SW 1271 (cell line): ENCODE measurements around the gene FAM171A2.

ENCODE experiments used
- DNase-seq, 2 experiments: peaks; one replicate each; lab custom pipeline; 2025; lab: John Stamatoyannopoulos, UW

FAM171A2 gene

DNA sequence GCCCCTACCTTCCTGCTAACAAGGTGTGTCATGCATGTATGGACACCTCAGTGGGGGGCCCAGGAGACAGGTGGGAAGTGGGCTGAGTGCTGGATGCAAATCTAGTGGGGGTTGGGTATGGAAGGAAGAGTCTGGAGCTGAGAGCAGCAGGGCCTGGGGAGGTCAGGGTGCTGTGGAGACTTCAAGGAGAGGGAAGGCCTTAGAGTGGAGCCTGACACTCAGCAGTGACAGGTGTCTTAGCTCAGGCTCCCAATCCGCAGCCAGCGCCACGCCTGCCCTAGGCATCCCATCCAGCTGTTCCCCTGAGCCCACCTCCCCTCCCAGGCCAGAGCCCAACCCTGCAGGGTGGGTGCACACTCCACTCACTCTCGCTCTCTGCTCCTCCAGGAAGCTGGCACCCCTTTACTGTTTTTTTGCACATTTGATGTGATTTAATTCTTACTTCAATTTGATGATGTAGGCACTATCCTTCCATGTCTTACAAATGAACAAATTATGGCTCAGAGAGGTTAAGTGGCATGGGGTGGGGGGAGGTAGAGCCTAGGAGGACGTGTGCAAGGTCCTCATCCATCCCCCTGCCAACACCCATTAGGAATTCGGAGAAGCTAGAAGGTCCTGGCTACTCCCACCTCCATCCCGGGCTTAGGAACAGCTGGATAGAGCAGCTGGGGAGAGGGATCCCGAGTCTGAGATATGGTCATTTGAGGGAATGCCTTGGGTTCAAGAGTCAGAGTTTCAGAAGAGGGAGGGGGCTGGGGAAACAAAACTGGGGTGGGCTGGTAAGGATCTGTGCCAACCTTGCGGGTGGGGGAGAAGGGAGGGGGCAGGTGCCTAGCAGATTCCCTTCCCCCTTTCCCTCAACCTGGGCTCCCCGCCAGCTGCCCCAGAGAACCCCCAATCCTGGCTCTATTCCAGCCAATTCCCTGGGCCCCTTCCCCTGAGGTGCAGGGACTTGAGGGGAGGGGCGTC lies 2.1 kb downstream of the FAM171A2 start:
- no peak for DNase-seq

DNA sequence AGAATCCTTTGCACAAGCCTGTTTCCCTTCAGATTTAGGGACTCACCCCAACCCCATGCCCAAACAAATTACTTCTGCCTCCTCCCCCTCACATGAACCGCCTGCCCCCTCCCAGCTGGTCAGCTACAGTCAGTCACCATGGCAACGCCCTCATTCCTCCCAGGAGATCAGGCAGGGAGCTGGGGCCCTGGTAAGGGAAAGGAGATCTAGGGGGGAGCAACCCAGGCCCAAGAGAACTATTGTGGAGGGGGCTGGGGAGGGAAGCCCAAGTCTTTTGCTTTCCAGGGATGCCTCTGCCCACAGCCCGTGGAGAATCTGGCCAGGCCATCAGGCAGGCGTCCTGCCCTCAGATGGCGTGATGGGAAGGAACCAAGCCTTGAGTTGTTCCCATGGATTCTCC lies 2.8 kb downstream of the FAM171A2 start:
- no peak for DNase-seq

DNA sequence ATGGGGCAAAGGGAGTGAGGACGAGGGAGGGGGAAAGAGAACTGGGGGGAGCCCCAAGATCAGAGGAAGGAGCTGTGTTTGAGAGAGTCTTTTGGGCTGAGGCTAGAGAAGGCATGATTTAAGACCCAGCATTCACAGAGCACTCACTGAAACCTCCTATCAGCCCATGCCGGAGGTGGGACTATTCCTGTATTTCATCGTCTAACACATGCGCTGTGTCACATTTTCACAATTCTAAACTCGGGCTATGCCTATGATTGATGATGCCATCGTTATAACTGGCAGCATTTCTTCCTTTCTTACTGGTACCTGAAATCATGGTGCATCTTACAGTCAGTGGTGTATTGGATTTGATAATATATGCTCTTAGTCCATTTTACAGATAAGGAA lies 3.5 kb downstream of the FAM171A2 start:
- DNase-seq, result no peak

DNA sequence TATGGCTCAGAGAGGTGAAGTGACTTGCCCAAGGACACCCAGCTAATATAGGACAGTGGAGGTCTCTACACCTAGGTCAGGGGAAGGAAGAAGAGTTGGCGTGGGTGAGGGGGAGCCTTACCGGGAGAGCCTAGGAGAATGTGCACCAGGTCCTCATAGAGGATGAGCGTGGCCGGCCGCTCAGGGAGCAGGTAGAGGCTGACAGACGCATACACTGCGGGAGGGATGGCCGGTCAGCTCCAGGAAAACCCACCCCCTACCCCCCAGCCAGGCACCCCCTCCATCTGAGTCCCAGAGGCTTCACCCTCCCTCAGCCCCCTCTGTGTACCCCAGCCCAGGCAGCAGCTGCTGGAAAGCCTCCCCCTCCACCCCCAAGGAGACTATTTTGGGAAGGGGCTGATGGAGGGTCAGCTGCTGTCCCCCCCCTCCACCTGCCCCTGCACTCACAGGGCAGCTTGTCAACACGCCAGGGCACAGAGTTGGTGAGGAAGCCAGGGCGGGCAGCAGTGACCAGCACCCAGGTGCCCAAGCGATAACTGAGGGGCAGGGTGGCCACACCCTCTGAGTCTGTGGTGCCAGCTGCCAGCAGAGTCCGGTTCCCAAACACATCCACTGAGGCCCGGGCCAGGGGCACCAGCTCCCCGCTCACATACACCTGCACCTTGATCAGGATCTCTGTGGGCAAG lies 4.1 kb downstream of the FAM171A2 start:
- DNase-seq, result no peak

DNA sequence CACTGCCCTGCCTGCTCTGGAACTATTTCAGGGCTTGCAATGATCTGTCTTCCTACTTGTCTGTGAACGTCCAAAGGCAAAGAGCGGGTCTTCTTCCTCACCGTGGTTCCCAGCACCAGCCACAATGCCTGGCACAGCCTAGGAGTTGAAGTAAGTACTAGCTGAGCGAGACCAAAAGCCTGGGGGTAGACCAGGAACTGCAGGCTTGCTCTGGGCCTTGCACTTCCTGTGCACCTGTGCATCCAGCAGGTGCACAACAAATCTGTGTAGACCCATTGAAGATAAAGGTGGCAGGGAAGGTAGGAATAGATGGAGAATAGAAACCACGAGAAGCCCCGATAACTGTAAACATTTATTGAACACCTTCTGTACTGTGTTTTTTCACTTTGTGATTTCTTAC lies 4.6 kb downstream of the FAM171A2 start:
- DNase-seq, result no peak

DNA sequence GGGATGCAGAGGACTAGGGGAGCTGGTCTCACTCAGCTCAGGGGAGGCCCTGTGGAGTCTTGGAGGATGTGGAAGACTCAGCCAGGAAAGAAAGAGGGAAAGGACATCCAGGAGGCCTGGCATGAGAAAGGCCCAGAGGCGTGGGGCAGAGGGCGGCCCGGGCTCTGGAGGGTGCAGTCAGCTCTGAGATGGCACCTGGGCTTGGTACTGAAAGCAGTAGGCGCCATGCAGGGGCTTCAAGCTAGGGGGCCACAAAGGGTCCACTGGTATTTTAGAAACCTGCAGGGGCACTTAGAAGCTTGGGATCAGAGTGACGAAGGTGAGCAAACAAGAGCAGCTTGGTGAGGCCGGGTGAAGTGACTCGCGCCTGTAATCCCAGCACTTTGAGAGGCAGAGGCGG lies 5.6 kb downstream of the FAM171A2 start:
- DNase-seq, result no peak

DNA sequence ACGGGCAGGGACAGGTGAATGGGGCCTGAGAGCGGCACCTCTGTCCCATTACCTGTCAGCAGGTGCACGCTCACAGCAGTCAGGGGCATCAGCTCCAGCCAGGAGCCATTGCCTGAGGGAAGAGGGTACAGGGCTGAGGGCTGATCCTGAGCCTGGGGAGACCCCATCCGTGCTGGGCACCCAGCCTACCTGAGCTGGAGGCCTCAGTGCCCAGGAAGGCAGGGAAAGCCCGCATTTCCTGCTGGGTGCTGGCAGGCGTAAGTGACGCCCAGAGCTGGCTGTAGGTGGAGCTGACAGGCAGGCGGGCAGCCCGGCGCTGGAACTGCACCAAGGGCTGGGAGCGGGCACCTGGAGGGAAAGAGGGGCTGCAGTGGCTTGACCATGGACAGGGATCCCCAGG lies 7.4 kb downstream of the FAM171A2 start:
- no peak for DNase-seq

DNA sequence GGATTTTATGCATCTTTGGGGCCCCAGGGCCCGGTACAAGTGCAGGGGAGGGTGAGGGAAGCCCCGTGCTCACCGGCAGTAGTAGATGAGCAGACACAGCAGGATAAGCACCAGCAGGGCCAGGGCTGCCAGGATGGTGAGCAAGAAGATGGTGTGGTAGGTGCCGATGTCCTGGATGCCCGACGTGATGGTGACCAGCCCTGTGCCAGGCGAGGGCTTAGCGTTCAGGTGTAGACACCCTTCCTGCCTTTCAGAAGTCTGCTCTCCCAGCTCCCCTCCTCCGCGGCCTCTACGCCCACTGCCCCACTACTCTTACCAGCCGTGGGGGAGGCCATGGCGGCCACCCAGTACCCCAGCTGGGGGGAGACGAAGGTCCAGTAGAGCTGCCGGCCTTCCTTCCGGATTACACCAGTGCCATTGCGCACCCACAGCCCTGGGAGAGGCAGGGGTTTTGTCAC lies 8.0 kb downstream of the FAM171A2 start:
- no peak for DNase-seq

DNA sequence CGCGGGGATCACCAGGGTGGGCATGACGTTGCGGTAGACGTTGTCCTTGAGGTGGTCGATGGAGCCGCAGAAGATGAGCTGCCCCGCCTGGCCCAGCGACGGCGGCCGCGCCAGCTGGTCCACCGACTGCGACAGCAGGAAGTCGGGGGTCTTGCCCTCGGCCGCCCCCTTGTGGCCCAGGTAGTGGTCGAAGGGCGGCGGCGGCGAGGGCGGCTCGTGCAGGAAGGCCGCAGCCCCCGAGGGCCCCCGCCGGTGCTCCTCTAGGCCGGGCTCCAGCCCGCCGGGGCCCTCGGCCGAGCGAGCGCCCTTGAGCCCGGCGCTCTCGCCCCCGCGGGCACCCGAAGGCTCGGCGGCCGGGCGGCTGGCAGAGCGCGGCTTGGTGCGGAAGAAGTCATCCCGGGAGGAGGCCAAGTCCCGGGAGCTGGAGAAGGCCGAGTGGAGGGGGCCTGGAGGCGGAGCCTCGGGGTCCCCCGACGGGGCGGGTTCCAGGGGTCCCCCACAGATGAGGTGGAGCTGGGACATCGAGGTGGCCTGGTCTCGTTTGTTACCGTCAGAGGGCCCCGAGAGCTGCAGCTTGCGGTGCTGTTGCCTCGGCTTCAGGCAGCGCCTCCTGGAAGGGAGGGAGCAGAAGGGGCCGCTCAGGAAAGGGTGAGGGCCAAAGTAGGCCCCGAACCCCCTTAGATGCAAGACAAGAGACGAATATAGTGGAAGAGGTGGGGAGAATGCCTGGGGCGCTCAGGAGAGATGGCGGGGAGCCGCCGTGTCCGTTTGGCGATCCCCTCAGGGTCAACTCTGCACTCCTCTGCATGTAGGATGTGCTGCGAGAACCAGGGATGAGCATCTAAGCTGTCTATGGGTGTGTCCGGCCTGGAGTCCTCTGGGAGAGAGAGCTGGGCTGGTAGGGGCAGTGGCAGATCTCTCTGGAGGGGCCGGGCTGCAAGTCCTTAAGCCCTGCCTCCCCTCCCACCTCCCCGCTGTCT lies 8.8 kb downstream of the FAM171A2 start:
- no peak for DNase-seq

DNA sequence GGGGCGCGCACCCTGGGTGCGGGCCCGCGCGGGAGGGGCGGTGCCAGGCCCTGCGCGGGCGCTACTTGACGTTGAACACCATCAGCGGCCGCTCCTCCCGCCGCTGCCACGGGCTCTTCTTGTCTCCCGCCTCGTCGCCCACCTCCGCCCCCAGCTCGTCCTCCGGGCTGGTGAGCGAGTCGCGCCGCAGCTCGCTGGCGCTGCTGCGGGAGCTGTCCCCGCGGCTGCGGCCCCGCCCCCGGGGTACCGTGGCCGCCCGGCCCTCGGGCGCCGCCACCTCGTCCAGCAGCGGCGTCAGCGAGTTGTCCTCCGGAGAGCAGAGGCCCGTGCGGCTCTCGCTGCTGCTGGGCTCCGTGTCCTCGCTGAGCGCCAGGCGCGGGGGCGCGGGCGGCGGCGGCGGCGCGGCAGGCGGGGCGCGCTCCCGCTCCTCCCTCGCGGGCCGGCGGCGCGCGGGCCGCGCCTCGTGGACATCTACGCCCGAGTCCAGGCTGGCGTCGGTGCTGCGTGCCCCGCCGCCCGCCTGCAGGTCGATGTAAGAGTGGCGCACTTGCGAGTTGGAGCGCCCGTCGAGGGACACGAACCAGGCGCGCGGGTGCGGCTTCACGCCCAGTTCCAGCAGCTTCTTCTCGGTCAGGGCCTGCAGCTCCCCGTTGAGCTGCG lies 9.9 kb downstream of the FAM171A2 start:
- no peak for DNase-seq

DNA sequence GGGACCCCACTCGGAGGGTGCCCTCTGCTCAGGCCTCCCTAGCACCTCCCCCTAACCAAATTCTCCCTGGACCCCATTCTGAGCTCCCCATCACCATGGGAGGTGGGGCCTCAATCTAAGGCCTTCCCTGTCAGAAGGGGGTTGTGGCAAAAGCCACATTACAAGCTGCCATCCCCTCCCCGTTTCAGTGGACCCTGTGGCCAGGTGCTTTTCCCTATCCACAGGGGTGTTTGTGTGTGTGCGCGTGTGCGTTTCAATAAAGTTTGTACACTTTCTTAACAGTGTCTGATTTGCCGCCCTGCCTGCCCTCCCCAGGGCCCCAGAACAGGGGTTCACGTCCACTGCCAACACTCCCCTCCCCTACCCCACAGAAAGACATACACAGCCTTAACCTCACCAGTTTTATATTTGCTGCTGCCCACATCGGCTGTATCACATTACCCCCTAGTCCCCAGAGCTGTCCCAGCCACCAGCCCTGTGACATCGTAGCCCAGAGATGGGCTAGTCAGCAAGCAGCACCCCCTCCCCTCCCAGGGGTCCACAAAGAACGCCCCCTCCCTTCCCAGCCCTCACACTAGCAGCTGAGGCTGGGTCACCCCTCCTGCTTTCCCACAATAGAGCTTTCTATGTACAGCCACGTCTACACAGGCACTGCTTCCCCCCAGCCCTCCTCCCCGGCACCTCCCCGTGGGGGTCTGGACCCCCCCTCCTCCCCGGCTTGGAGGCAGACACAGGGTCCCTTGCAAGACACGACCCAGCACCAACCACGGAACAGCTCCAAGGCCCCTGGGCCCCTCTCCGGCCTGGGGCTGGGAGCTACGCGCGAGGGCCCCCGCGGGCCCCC lies 10.6 kb downstream of the FAM171A2 start:
- DNase-seq, result no peak

DNA sequence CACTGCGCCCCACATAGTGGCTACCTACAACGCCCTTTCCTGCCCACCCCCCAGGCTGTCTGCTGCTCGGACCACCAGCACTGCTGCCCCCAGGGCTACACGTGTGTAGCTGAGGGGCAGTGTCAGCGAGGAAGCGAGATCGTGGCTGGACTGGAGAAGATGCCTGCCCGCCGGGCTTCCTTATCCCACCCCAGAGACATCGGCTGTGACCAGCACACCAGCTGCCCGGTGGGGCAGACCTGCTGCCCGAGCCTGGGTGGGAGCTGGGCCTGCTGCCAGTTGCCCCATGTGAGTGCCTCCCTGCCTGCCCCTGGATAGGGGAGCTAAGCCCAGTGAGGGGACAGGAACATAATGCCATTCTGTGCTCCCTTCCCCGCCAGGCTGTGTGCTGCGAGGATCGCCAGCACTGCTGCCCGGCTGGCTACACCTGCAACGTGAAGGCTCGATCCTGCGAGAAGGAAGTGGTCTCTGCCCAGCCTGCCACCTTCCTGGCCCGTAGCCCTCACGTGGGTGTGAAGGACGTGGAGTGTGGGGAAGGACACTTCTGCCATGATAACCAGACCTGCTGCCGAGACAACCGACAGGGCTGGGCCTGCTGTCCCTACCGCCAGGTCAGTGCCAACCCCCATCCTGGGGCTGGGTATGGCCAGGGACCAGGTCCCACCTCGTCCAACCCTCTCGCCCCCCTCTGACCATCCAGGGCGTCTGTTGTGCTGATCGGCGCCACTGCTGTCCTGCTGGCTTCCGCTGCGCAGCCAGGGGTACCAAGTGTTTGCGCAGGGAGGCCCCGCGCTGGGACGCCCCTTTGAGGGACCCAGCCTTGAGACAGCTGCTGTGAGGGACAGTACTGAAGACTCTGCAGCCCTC lies 11.5 kb downstream of the FAM171A2 start:
- DNase-seq, result no peak

DNA sequence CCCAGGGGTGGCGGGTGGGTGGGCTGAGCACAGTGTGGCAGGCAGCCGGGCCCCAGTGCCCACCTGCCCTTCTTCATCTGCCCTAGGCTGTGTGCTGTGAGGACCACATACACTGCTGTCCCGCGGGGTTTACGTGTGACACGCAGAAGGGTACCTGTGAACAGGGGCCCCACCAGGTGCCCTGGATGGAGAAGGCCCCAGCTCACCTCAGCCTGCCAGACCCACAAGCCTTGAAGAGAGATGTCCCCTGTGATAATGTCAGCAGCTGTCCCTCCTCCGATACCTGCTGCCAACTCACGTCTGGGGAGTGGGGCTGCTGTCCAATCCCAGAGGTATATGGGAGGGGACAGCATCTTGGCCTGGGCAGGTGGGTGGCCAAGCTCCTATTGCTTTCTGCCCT lies 12.2 kb downstream of the FAM171A2 start:
- DNase-seq, result no peak

DNA sequence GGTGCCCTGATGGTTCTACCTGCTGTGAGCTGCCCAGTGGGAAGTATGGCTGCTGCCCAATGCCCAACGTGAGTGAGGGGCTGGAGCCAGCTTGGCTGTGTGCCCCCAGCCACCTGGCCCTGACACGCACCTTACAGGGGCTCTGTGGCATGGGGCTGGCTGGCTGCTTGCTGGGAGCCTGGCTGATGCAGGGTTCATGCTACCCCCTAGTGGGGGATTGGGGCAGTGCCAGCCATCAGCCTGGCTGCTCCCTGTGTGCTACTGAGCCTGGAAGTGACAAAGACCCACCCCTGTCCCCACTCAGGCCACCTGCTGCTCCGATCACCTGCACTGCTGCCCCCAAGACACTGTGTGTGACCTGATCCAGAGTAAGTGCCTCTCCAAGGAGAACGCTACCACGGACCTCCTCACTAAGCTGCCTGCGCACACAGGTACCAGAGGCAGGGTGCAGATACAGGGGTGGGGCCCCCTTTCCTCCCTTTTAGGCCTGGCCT lies 12.9 kb downstream of the FAM171A2 start:
- peak in 1 of 2 experiments; percentile 35 for DNase-seq

DNA sequence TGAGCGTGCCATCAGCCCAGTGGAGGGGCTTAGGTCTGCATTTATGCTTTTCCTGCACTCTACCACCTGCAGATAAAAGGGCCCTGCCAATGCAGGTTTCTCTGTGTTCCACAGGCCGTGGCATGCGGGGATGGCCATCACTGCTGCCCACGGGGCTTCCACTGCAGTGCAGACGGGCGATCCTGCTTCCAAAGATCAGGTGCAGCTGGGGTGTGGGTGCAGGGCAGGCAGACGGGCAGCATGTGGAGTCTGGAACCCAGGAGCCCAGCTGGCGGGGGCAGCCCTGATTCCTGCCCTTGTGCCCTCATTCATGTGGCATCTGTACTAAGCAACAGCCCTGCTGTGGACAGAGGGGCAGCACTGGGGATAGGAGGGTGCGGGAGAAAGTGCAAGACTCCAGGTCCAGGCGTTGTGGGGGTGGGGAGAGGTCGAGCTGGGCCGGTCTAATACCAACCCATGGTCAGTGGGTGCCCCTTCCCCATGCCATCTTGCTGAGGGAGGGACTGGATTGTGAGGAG lies 14.0 kb downstream of the FAM171A2 start:
- DNase-seq, result no peak

DNA sequence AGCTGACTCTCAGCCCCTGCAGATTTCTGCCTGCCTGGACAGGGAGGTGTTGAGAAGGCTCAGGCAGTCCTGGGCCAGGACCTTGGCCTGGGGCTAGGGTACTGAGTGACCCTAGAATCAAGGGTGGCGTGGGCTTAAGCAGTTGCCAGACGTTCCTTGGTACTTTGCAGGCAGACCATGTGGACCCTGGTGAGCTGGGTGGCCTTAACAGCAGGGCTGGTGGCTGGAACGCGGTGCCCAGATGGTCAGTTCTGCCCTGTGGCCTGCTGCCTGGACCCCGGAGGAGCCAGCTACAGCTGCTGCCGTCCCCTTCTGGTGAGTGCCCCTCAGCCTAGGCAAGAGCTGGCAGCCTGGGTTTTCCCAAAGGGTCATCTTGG lies 14.7 kb downstream of the FAM171A2 start:
- no peak for DNase-seq

DNA sequence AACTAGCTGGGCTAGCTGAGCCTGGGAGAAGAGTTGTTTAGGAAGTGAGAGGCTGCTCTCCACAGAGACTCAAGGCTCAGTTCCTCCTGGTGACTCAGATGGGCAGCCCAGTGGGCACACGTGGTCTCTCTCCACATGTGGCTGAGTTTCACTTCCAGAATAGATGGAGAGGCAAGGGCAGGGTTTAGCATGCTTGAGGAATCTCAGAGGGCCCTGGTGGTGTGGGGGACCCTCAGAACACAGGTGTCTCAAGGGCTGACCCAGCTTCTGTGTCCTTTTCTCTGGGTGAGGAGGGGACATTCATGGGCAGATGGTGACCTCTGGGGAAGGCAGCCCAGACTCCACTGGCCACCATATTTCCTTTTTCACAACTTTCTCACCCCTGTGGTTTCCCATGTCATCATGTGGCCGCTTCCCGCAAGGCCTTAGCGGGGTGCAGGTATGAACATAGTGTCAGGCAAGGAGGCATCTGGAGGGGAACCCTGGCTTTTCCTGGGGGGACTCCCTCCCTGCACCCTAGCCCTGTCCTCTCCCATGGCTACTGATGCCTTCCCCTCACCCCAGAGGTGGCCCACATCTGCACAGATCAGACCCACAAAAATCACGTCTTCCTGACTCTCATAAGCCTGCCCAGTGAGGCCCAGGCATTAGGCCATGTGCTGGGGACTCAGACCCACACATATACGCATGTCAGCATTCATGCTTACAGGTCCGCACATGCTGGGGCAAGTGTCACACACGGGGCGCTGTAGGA lies 15.2 kb downstream of the FAM171A2 start:
- DNase-seq, result no peak
